ENCODE data around the gene TMCO1.
"Not testable (repeated sequence)": the region's sequence is repeated elsewhere in the genome, so short reads cannot be mapped to it uniquely, and the experiment has no call there.

TMCO1 gene

DNA sequence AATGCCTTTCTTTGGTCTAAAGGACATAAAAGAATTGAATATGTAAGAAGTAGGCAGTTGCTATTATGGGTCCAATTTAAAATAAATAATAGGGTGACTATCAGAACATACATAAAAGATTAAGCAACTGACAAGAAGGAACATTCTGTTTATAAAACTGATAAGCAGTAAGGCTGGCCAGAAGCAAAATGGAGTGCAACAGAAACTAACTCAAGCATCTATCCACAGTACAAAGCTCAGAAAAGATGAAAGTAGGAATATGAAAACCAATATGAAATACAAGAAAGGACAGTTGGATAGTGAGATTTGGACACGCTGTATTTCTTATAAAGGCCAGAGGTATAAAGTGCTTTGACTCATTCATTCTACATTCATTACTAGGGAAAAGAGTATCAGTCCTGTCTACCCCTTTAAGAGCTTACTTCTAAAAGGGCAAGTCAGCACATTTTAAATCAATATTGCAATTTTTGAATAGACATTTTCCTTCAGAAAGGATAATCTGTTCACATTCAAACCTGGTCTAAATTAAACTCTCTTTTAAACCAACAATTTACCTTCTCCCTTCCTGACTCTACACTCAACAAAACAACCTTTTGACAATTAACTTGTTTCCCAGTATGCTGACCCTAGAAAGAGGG, 84.7 kb downstream of the TMCO1 start:
- no peak for FAIRE-seq

DNA sequence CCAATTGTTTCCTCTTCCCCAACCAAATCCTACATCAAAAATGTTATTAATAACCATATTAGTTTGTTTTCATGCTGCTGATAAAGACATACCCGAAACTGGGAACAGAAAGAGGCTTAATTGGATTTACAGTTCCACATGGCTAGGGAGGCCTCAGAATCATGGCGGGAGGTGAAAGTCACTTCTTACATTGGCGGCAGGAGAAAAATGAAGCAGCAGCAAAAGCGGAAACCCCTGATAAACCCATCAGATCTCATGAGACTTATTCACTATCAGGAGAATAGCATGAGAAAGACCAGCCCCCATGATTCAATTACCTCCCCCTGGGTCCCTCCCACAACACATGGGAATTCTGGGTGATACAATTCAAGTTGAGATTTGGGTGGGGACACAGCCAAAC, 87.9 kb downstream of the TMCO1 start:
- FAIRE-seq = not testable (repeated sequence)

DNA sequence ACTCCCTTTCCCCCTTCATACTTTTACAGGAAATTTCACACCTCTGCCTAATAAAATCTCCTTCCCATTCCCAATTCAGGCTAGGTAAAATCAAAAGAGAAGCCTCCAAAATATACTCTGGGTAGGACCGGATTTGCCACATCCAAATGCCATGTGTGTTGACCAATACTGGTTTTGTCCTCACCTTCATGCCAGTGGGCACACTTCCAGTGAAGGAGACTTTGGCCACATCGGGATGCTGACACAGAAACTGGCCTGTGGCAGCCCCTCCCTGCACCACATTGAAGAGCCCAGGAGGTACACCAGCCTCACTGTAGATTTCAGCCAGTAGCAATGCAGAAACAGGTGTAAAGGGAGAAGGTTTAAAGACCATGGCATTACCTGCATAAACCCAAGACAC, 88.4 kb downstream of the TMCO1 start:
- no peak for FAIRE-seq

DNA sequence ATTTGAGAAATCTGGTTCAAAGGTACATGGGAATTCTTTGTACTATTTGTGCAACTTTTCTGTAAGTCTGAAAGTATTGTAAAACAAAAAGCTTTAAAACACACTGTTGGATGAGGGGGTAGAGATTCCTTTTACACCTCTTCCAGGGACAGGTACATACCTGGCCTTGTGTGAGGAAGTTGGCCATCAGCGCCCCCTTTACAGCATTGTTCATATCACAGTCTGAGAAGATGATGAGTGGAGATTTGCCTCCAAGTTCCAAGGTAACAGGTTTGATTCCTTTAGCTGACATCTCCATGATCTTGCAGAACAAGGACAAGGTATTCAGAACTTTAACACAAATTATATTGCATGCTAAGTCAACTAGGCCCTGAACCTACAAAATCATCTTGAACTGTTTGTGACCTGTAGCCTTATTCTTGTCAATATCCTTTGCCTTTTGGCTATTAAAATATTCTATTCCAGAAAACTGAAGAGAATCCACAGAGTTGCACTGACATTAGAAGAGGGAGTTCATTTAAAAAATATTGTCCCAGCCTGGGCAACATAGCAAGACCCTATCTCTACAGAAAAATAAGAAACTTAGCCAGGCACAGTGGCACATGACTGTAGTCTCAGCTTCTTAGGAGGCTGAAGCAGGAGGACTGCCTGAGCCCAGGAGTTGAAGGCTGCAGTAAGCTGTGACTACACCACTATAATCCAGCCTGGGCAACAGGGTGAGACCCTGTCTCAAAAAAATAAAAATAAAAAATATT, 89.2 kb downstream of the TMCO1 start:
- FAIRE-seq = no peak

DNA sequence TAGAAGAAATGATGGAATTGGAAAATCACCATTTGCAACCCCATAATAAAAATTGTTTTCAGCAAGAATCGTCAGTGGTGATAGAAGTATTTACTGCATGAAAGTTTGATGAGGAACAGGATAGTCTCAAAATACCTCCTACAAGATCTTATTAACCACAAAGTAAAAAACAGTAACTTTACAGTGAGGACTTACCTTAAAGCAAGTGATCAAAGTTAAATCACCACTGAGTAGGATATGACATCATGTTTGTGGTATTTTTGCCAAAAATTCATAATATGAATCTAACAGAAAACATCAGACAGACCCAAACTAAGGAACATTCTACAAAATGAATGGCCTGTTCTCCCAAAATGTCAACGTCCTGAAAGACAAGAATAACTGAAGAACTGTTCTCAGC, 90.2 kb downstream of the TMCO1 start:
- FAIRE-seq = no peak

Measured in A204.1 (cell line).